GM21528 (cell line): ENCODE data around the gene DNAJC10.
"Not testable (repeated sequence)": the region's sequence is repeated elsewhere in the genome, so short reads cannot be mapped to it uniquely, and the experiment has no call there.

ENCODE experiments used
- ATAC-seq: cut with Tn5 transposase; IDR thresholded peaks from one replicate; pipeline ENCODE4 v1.9.1; 2021; ENCODE audit warnings: mild to moderate bottlenecking, moderate library complexity; ENCODE audit not compliant: unreplicated experiment, low FRiP score

DNAJC10 gene

GRCh38 chr2:182724656-182725055 lies 8.6 kb downstream of the DNAJC10 start:
- no peak for ATAC-seq

GRCh38 chr2:182726473-182726872 lies 10.4 kb downstream of the DNAJC10 start:
- ATAC-seq: no peak

GRCh38 chr2:182728014-182728413 lies 12.0 kb downstream of the DNAJC10 start:
- no peak for ATAC-seq

- no peak for ATAC-seq
Measured at GRCh38 chr2:182729710-182730339, 13.8 kb downstream of the DNAJC10 start.

GRCh38 chr2:182730486-182730885 lies 14.4 kb downstream of the DNAJC10 start:
- no peak for ATAC-seq

GRCh38 chr2:182732736-182733135 lies 16.7 kb downstream of the DNAJC10 start:
- no peak for ATAC-seq

GRCh38 chr2:182733572-182733971 lies 17.5 kb downstream of the DNAJC10 start:
- no peak for ATAC-seq

- not testable (repeated sequence) for ATAC-seq
Measured at GRCh38 chr2:182736856-182737255, 20.8 kb downstream of the DNAJC10 start.

- no peak for ATAC-seq
Measured at GRCh38 chr2:182740701-182741100, 24.6 kb downstream of the DNAJC10 start.

- no peak for ATAC-seq
Measured at GRCh38 chr2:182741620-182742019, 25.6 kb downstream of the DNAJC10 start.

- ATAC-seq: no peak
Measured at GRCh38 chr2:182744490-182744889, 28.4 kb downstream of the DNAJC10 start.

- no peak for ATAC-seq
Measured at GRCh38 chr2:182745061-182745460, 29.0 kb downstream of the DNAJC10 start.

- ATAC-seq: not testable (repeated sequence)
Measured at GRCh38 chr2:182745894-182746293, 29.8 kb downstream of the DNAJC10 start.

- no peak for ATAC-seq
Measured at GRCh38 chr2:182754231-182754630, 38.2 kb downstream of the DNAJC10 start.

- ATAC-seq: no peak
Measured at GRCh38 chr2:182758379-182758778, 42.3 kb downstream of the DNAJC10 start.

- ATAC-seq: no peak
Measured at GRCh38 chr2:182761903-182762302, 45.8 kb downstream of the DNAJC10 start.

- no peak for ATAC-seq
Measured at GRCh38 chr2:182763311-182763912, 47.4 kb downstream of the DNAJC10 start.

- ATAC-seq: no peak
Measured at GRCh38 chr2:182766626-182767025, 50.6 kb downstream of the DNAJC10 start.

GRCh38 chr2:182767578-182767977 lies 51.5 kb downstream of the DNAJC10 start:
- no peak for ATAC-seq

GRCh38 chr2:182768950-182769349 lies 52.9 kb downstream of the DNAJC10 start:
- ATAC-seq: not testable (repeated sequence)

GRCh38 chr2:182779323-182779722 lies 63.3 kb downstream of the DNAJC10 start:
- ATAC-seq: no peak

GRCh38 chr2:182781099-182781498 lies 65.0 kb downstream of the DNAJC10 start:
- not testable (repeated sequence) for ATAC-seq
